NCI-H1417 (cell line): ENCODE results near the gene RELN.

ENCODE experiments used
- DNase-seq, 3 experiments: peaks; one replicate each; lab custom pipeline; 2025; lab: John Stamatoyannopoulos, UW

Gene RELN

GRCh38 chr7:103685646-103686045 lies 303.8 kb downstream of the RELN start:
- DNase-seq = peak in 1 of 3 experiments; percentile 51

- no peak for DNase-seq
Observed at GRCh38 chr7:103683348-103683747, 306.1 kb downstream of the RELN start.

- DNase-seq = no peak
Observed at GRCh38 chr7:103680161-103681144, 309.0 kb downstream of the RELN start.

- DNase-seq = no peak
Observed at GRCh38 chr7:103679151-103680132, 310.0 kb downstream of the RELN start.

- peak in 1 of 3 experiments; percentile 24 for DNase-seq
Observed at GRCh38 chr7:103668279-103668941, 321.0 kb downstream of the RELN start.

GRCh38 chr7:103666326-103666725 lies 323.1 kb downstream of the RELN start:
- no peak for DNase-seq

GRCh38 chr7:103664577-103664976 lies 324.9 kb downstream of the RELN start:
- DNase-seq = no peak

- DNase-seq = no peak
Observed at GRCh38 chr7:103660455-103661371, 328.7 kb downstream of the RELN start.

- no peak for DNase-seq
Observed at GRCh38 chr7:103658055-103659005, 331.1 kb downstream of the RELN start.

GRCh38 chr7:103657474-103657894 lies 332.0 kb downstream of the RELN start:
- DNase-seq = no peak

- no peak for DNase-seq
Observed at GRCh38 chr7:103656221-103656620, 333.2 kb downstream of the RELN start.

- peak in 2 of 3 experiments; percentile 43 to 85 for DNase-seq
Observed at GRCh38 chr7:103651593-103652377, 337.7 kb downstream of the RELN start.

GRCh38 chr7:103649052-103649451 lies 340.4 kb downstream of the RELN start:
- no peak for DNase-seq

- DNase-seq = no peak
Observed at GRCh38 chr7:103648135-103648534, 341.3 kb downstream of the RELN start.

- no peak for DNase-seq
Observed at GRCh38 chr7:103644319-103644718, 345.1 kb downstream of the RELN start.

- no peak for DNase-seq
Observed at GRCh38 chr7:103640031-103640779, 349.3 kb downstream of the RELN start.

- no peak for DNase-seq
Observed at GRCh38 chr7:103637726-103638125, 351.7 kb downstream of the RELN start.

- DNase-seq = no peak
Observed at GRCh38 chr7:103637094-103637493, 352.4 kb downstream of the RELN start.
